Epithelial cell of esophagus (primary cell): ENCODE results near the gene AFF1.

Experiments used
- DNase-seq: peaks from one replicate; pipeline ENCODE4 v3.0.0; 2010; ENCODE audit warnings: low read depth
- H3K4me3 ChIP-seq: 2 replicates; pipeline ENCODE4 v1.5.1; 2011; ENCODE audit warnings: mild to moderate bottlenecking, low read length, control low read depth
- CTCF ChIP-seq: IDR thresholded peaks from 2 replicates; pipeline ENCODE4 v1.5.1; 2011; ENCODE audit warnings: low read depth, mild to moderate bottlenecking, low read length, control low read depth, inconsistent platforms; ENCODE audit not compliant: insufficient read depth; ENCODE audit errors: missing control alignments

The AFF1 gene

DNA sequence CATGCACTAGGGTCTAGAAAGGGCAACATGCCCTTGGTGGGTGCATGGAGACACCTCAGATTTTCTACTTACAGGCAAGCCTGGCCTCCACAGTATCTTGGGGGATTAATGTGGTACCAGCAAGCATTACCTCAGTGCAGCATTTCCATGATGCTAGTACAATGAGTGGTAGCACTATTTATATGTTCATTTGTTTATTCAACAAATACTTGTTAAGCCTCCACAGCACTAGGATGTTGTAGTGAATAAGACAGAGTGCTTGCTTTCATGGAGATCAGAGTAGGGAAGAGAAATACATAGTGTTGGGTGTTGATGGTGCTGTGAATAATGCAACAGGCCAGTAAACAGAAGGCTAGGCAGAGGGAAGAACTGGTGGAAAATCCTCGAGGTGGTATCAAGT is 152.2 kb downstream of the AFF1 start:
- no peak for TF ChIP-seq CTCF
- no peak for DNase-seq
- H3K4me3 ChIP-seq = no peak overlapping the region

DNA sequence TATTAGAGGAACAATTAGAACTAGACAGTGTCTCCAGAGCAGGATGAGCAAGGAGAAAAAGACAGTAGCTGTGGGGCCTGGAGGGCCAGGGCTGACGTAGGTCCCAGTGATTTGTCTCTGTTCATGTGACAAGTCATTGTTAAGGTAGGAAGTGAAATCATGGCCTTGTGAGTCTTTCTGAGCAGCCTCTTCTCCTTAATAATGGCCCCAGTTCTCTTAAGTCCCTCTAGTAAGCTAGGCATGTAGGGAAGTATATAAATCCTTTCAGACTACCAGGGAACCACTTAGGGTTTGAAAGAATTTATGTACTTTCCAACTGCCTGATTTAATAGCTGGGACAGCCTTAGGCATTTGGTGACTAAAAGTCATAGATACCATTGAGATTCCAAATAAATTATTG is 152.6 kb downstream of the AFF1 start:
- H3K4me3 ChIP-seq = no peak overlapping the region
- no peak for TF ChIP-seq CTCF
- no peak for DNase-seq

GRCh38 chr4:87088186-87088585 is 153.4 kb downstream of the AFF1 start:
- H3K4me3 ChIP-seq = no peak overlapping the region
- no peak for TF ChIP-seq CTCF
- no peak for DNase-seq

DNA sequence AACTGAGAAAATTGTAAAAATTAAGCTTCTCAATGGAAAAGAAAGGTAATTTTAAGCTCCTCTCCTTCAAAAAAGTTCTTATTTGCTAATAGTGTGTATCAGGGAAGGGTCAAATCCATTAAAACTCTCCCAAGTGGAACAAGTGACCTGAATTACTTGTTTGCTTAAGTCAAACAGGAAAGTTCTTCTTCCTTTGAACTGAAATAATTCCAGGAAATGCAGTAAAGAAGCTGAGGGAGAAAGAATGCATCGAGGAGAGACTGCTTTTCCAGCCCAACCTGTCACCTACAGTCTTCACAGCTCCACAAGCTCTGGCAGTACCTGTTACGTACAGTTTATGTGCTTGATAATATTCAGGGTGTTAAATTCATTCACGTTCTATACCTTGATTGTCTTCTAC is 154.6 kb downstream of the AFF1 start:
- DNase-seq = no peak
- no peak overlapping the region for H3K4me3 ChIP-seq
- TF ChIP-seq CTCF = no peak

DNA sequence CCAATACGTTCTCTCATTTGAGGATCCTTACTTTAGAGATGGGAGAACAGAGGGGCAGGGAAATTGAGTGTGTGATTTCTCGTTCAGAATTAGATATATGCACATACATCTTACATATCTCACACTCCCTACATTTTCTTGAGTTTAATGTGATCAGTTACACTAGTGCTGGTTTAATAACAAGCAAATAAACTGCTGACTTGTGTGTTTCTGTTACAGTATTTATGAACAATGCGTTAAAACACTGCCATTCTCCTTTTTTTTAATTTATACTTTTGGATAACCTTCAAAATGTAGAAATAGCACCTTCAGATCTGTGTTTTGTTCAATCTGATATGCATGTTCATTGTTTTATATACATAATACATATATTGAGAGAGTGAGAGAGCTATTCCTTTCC is 155.5 kb downstream of the AFF1 start:
- TF ChIP-seq CTCF = no peak
- H3K4me3 ChIP-seq = no peak overlapping the region
- DNase-seq = no peak

DNA sequence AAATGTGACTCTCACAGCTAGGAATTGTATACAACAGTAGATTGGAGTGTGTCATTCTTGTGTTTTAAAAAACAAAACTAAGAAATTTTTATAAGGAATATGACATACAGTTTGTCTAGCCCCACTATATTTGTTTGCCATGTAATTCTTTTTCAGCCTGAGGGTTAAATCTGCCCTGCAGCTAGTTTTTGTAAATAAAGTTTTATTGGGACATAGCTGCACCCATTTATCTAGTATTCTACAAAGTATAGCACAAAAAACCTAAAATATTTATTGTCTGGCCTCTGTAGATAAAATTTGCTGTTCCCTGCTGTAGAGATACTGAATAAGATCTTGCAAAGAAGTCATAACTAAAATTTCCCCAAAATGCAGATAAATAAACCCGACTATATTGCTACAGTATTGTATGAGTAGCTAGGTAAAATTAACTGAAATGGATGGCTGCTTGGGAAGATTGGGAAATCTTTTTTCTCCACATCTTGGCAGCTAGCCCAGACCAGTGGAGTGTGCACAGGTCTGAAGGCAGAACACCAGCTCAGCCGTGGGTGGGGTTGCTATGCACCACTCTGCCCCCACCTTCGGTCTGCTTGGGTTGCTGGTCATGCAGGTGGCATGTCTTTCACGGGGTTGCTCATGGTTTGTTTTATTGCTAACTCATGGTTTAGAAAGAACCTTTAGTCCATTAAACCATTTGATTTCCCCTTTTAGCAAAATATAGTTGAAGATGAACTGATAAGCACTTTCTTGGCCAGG is 157.8 kb downstream of the AFF1 start:
- no peak for TF ChIP-seq CTCF
- DNase-seq = peak; percentile 100

GRCh38 chr4:87093443-87094123 is 158.8 kb downstream of the AFF1 start:
- TF ChIP-seq CTCF = peak; percentile 50
- H3K4me3 ChIP-seq = no peak overlapping the region
- peak; percentile 97 for DNase-seq

More for the DNA sequence above, 157.8 kb downstream of the AFF1 start:
- H3K4me3 ChIP-seq = no peak overlapping the region
